Suprapubic skin (tissue), 3 donors: ENCODE data around the gene PSME3.

ENCODE experiments used
- CTCF ChIP-seq, 2 donors: fragments of 200-600 bp in 1 of 2; fragments of 450-650 bp in 1 of 2; sonication (generic) in 1 of 2; IDR thresholded peaks; one replicate each; pipeline ENCODE4 v1.5.1; 2016 to 2019; ENCODE audit warnings: antibody characterized with exemption in 2 of 2, mild to moderate bottlenecking in 1 of 2, moderate library complexity in 1 of 2
- POLR2A ChIP-seq, 2 donors: fragments of 450-650 bp; IDR thresholded peaks; one replicate each; pipeline ENCODE4 v1.6.1; 2017; ENCODE audit warnings: antibody characterized with exemption in 2 of 2, mild to moderate bottlenecking in 2 of 2, moderate library complexity in 2 of 2

DNA sequence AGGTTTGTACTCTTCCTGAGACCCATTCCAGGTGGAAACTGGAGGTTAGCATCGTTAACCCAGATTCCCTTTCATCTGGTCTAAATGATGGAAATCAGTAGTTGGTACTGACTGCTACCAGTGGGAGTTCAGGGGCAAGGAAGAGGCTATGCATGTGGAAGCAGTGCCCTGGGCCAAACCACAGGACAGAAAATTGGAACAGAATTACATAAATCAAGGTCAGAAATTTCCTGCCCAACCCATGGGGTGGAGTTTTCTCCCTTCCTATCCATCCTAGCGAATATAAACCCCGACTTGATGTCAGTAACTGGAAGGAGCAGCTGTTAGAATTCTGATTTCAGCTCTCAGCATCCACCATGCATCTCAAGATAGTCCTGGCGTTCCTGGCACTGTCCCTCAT is 11.1 kb downstream of the PSME3 start, which contains the start of gene AOC2:
- TF ChIP-seq POLR2A (IDR thresholded peaks at IDR 0.05) (no peak), CTCF (IDR thresholded peaks at IDR 0.05) (no peak)
